Keratinocyte (primary cell): Measurements from ENCODE around the gene FAF1. TPM values are rescaled to one million over a fixed set of nuclear protein-coding genes. Genes with fewer than 3 reads are reported as not detected.

Source experiments
- DNase-seq: peaks from one replicate; pipeline ENCODE4 v3.0.0-alpha.2; 2011; ENCODE audit warnings: low read depth, missing footprints, low spot score
- FAIRE-seq: peaks from 2 replicates; lab custom pipeline; 2011; peaks lifted over from hg19 to GRCh38; lab: Jason Lieb, UNC
- H2AFZ ChIP-seq: 2 replicates; pipeline ENCODE4 v1.6.0; 2012; ENCODE audit warnings: low read length, control low read depth, inconsistent platforms; ENCODE audit not compliant: control insufficient read depth
- H3K27ac ChIP-seq: 2 replicates; pipeline ENCODE4 v1.5.1; 2011; ENCODE audit warnings: low read length; ENCODE audit not compliant: control insufficient read depth, insufficient read depth
- H3K27me3 ChIP-seq: 3 replicates; pipeline ENCODE4 v1.6.0; 2011; ENCODE audit warnings: low read length; ENCODE audit not compliant: control insufficient read depth, insufficient read depth; ENCODE audit errors: extremely low read depth
- H3K36me3 ChIP-seq, 2 experiments: 2 replicates in 1 of 2; 3 replicates in 1 of 2; pipeline ENCODE4 v1.5.1; 2011; ENCODE audit warnings: low read length in 2 of 2, mild to moderate bottlenecking in 1 of 2; ENCODE audit not compliant: control insufficient read depth in 2 of 2, insufficient read depth in 2 of 2; ENCODE audit errors: extremely low read depth in 1 of 2
- H3K4me1 ChIP-seq: 3 replicates; pipeline ENCODE4 v1.5.1; 2011; ENCODE audit warnings: low read length; ENCODE audit not compliant: control insufficient read depth, insufficient read depth; ENCODE audit errors: extremely low read depth
- H3K4me2 ChIP-seq: 3 replicates; pipeline ENCODE4 v1.6.0; 2011; ENCODE audit warnings: low read depth, low read length; ENCODE audit not compliant: control insufficient read depth, insufficient read depth; ENCODE audit errors: extremely low read depth
- H3K4me3 ChIP-seq, 3 experiments: fragments of 200-600 bp in 1 of 3; sonication (generic) in 1 of 3; 2 replicates in 2 of 3; 3 replicates in 1 of 3; pipeline ENCODE4 v1.5.1; 2011 to 2016; ENCODE audit warnings: low read length in 3 of 3, mild to moderate bottlenecking in 3 of 3, control low read depth in 2 of 3, inconsistent platforms in 1 of 3, low read depth in 1 of 3, mixed read lengths in 1 of 3, mixed run types in 1 of 3, moderate library complexity in 1 of 3; ENCODE audit not compliant: control insufficient read depth in 2 of 3, insufficient read depth in 2 of 3; ENCODE audit errors: extremely low read depth in 1 of 3
- H3K79me2 ChIP-seq: 2 replicates; pipeline ENCODE4 v1.6.0; 2012; ENCODE audit warnings: low read length; ENCODE audit not compliant: control insufficient read depth, insufficient read depth
- H3K9ac ChIP-seq: 3 replicates; pipeline ENCODE4 v1.6.0; 2011; ENCODE audit warnings: low read length; ENCODE audit not compliant: control insufficient read depth, insufficient read depth; ENCODE audit errors: extremely low read depth
- H3K9me1 ChIP-seq: 3 replicates; pipeline ENCODE4 v1.6.0; 2011; ENCODE audit warnings: low read length; ENCODE audit not compliant: control insufficient read depth, insufficient read depth; ENCODE audit errors: extremely low read depth
- H3K9me3 ChIP-seq: 2 replicates; pipeline ENCODE4 v1.5.1; 2012; ENCODE audit warnings: low read depth, low read length; ENCODE audit not compliant: control insufficient read depth
- H4K20me1 ChIP-seq: 3 replicates; pipeline ENCODE4 v1.6.0; 2011; ENCODE audit warnings: low read length; ENCODE audit not compliant: control insufficient read depth, insufficient read depth; ENCODE audit errors: extremely low read depth
- CTCF ChIP-seq, 3 experiments: IDR thresholded peaks in 1 of 3; conservative IDR thresholded peaks in 1 of 3; optimal IDR thresholded peaks in 1 of 3; 2 replicates in 2 of 3; 3 replicates in 1 of 3; pipeline versions ENCODE3 to v1.5.1; 2011; ENCODE audit warnings: low read length in 3 of 3, mild to moderate bottlenecking in 3 of 3, moderate library complexity in 2 of 3, control low read depth in 1 of 3, inconsistent platforms in 1 of 3; ENCODE audit not compliant: insufficient read depth in 2 of 3; ENCODE audit errors: extremely low read depth in 1 of 3
- EZH2 ChIP-seq: IDR thresholded peaks from one replicate; pipeline ENCODE4 v1.6.1; 2012; ENCODE audit warnings: inconsistent platforms, mild to moderate bottlenecking, low read length, moderate library complexity
- dilution Hi-C: fragments of 300-500 bp; cut with MboI; formaldehyde crosslinking; loops from one replicate; pipeline ENCODE4 v1.7.0; 2020; ENCODE audit warnings: low sequenced_read_pairs; ENCODE audit not compliant: extremely low pct_ligation_motif_present
- polyA plus RNA-seq, 5 experiments: library from polyadenylated mRNA; depleted of rRNA in 3 of 5; stranded (reverse) in 3 of 5; stranded (forward) in 1 of 5; unstranded in 1 of 5; fragments of >200 nt; gene quantifications; 1 replicate in 1 of 5; 2 replicates in 3 of 5; 3 replicates in 1 of 5; pipeline versions ENCODE4 v1.2.1 to v1.2.3, GENCODE V29; 2011 to 2012; ENCODE audit warnings: missing spikeins in 2 of 5, low read depth in 1 of 5, low replicate concordance in 1 of 5

The FAF1 gene
- polyA plus RNA-seq, 1 donor (not counting 4 experiments of a cell fraction or from before 2014, with no cell fraction given), result 33.1 TPM

GRCh38 chr1:50968821-50969610, 8.9 kb upstream of the FAF1 start:
- Histone ChIP-seq H3K9me3 (no peaks in the 10 kb centered on the region), H3K9ac (peak overlapping the region; percentile 77), H4K20me1 (no peaks in the 10 kb centered on the region), H3K9me1 (no peaks in the 10 kb centered on the region), H3K27ac (peak overlapping the region; percentile 37), H3K36me3 (no peaks in the 10 kb centered on the region), H2AFZ (peak overlapping the region; percentile 99), H3K27me3 (no peaks in the 10 kb centered on the region), H3K79me2 (peaks cover 4% of the 10 kb centered on the region), H3K4me3 (peak overlapping the region; percentile 74 to 98 (median 95)), H3K4me1 (peaks cover 10% of the 10 kb centered on the region), H3K4me2 (peak overlapping the region; percentile 84)
- no peak for FAIRE-seq
- dilution Hi-C loops, result no loop called here
- TF ChIP-seq EZH2, result no peak
- TF ChIP-seq CTCF (optimal IDR thresholded peaks at IDR 0.05 in 1 of 3, IDR thresholded peaks at IDR 0.05 in 1 of 3, conservative IDR thresholded peaks at IDR 0.05 in 1 of 3; ENCODE audit: extremely low read depth in 1 of 3, insufficient read depth in 2 of 3, low read length in 3 of 3), result no peak
- DNase-seq, result no peak

GRCh38 chr1:50968158-50968820, 8.2 kb upstream of the FAF1 start:
- H3K4me2 ChIP-seq, result peak overlapping the region; percentile 84
- peaks cover 10% of the 10 kb centered on the region for H3K4me1 ChIP-seq
- H3K9me1 ChIP-seq, result no peaks in the 10 kb centered on the region
- H4K20me1 ChIP-seq, result no peaks in the 10 kb centered on the region
- dilution Hi-C loops, result no loop called here
- no peaks in the 10 kb centered on the region for H3K9me3 ChIP-seq
- peak overlapping the region; percentile 57 for H3K27ac ChIP-seq
- peaks cover 4% of the 10 kb centered on the region for H3K79me2 ChIP-seq
- no peaks in the 10 kb centered on the region for H3K36me3 ChIP-seq
- no peaks in the 10 kb centered on the region for H3K27me3 ChIP-seq
- FAIRE-seq (no peak), DNase-seq (no peak)
- peak overlapping the region; percentile 77 for H3K9ac ChIP-seq
- peak overlapping the region; percentile 74 to 98 (median 95) for H3K4me3 ChIP-seq
- TF ChIP-seq EZH2 (no peak), CTCF (optimal IDR thresholded peaks at IDR 0.05 in 1 of 3, IDR thresholded peaks at IDR 0.05 in 1 of 3, conservative IDR thresholded peaks at IDR 0.05 in 1 of 3; ENCODE audit: extremely low read depth in 1 of 3, insufficient read depth in 2 of 3, low read length in 3 of 3) (peak in 2 of 3 experiments; percentile 53 to 63)
- peak overlapping the region; percentile 99 for H2AFZ ChIP-seq
